Keratinocyte (primary cell): ENCODE results near the gene ACTA2. TPM values are rescaled to one million over a fixed set of nuclear protein-coding genes. Genes with fewer than 3 reads are reported as not detected.

Experiments
- DNase-seq: peaks from one replicate; pipeline ENCODE4 v3.0.0-alpha.2; 2011; ENCODE audit warnings: low read depth, missing footprints, low spot score
- FAIRE-seq: peaks from 2 replicates; lab custom pipeline; 2011; peaks lifted over from hg19 to GRCh38; lab: Jason Lieb, UNC
- H2AFZ ChIP-seq: 2 replicates; pipeline ENCODE4 v1.6.0; 2012; ENCODE audit warnings: low read length, control low read depth, inconsistent platforms; ENCODE audit not compliant: control insufficient read depth
- H3K27ac ChIP-seq: 2 replicates; pipeline ENCODE4 v1.5.1; 2011; ENCODE audit warnings: low read length; ENCODE audit not compliant: control insufficient read depth, insufficient read depth
- H3K27me3 ChIP-seq: 3 replicates; pipeline ENCODE4 v1.6.0; 2011; ENCODE audit warnings: low read length; ENCODE audit not compliant: control insufficient read depth, insufficient read depth; ENCODE audit errors: extremely low read depth
- H3K36me3 ChIP-seq, 2 experiments: 2 replicates in 1 of 2; 3 replicates in 1 of 2; pipeline ENCODE4 v1.5.1; 2011; ENCODE audit warnings: low read length in 2 of 2, mild to moderate bottlenecking in 1 of 2; ENCODE audit not compliant: control insufficient read depth in 2 of 2, insufficient read depth in 2 of 2; ENCODE audit errors: extremely low read depth in 1 of 2
- H3K4me1 ChIP-seq: 3 replicates; pipeline ENCODE4 v1.5.1; 2011; ENCODE audit warnings: low read length; ENCODE audit not compliant: control insufficient read depth, insufficient read depth; ENCODE audit errors: extremely low read depth
- H3K4me2 ChIP-seq: 3 replicates; pipeline ENCODE4 v1.6.0; 2011; ENCODE audit warnings: low read depth, low read length; ENCODE audit not compliant: control insufficient read depth, insufficient read depth; ENCODE audit errors: extremely low read depth
- H3K4me3 ChIP-seq, 3 experiments: fragments of 200-600 bp in 1 of 3; sonication (generic) in 1 of 3; 2 replicates in 2 of 3; 3 replicates in 1 of 3; pipeline ENCODE4 v1.5.1; 2011 to 2016; ENCODE audit warnings: low read length in 3 of 3, mild to moderate bottlenecking in 3 of 3, control low read depth in 2 of 3, inconsistent platforms in 1 of 3, low read depth in 1 of 3, mixed read lengths in 1 of 3, mixed run types in 1 of 3, moderate library complexity in 1 of 3; ENCODE audit not compliant: control insufficient read depth in 2 of 3, insufficient read depth in 2 of 3; ENCODE audit errors: extremely low read depth in 1 of 3
- H3K79me2 ChIP-seq: 2 replicates; pipeline ENCODE4 v1.6.0; 2012; ENCODE audit warnings: low read length; ENCODE audit not compliant: control insufficient read depth, insufficient read depth
- H3K9ac ChIP-seq: 3 replicates; pipeline ENCODE4 v1.6.0; 2011; ENCODE audit warnings: low read length; ENCODE audit not compliant: control insufficient read depth, insufficient read depth; ENCODE audit errors: extremely low read depth
- H3K9me1 ChIP-seq: 3 replicates; pipeline ENCODE4 v1.6.0; 2011; ENCODE audit warnings: low read length; ENCODE audit not compliant: control insufficient read depth, insufficient read depth; ENCODE audit errors: extremely low read depth
- H3K9me3 ChIP-seq: 2 replicates; pipeline ENCODE4 v1.5.1; 2012; ENCODE audit warnings: low read depth, low read length; ENCODE audit not compliant: control insufficient read depth
- H4K20me1 ChIP-seq: 3 replicates; pipeline ENCODE4 v1.6.0; 2011; ENCODE audit warnings: low read length; ENCODE audit not compliant: control insufficient read depth, insufficient read depth; ENCODE audit errors: extremely low read depth
- CTCF ChIP-seq, 3 experiments: IDR thresholded peaks in 1 of 3; conservative IDR thresholded peaks in 1 of 3; optimal IDR thresholded peaks in 1 of 3; 2 replicates in 2 of 3; 3 replicates in 1 of 3; pipeline versions ENCODE3 to v1.5.1; 2011; ENCODE audit warnings: low read length in 3 of 3, mild to moderate bottlenecking in 3 of 3, moderate library complexity in 2 of 3, control low read depth in 1 of 3, inconsistent platforms in 1 of 3; ENCODE audit not compliant: insufficient read depth in 2 of 3; ENCODE audit errors: extremely low read depth in 1 of 3
- EZH2 ChIP-seq: IDR thresholded peaks from one replicate; pipeline ENCODE4 v1.6.1; 2012; ENCODE audit warnings: inconsistent platforms, mild to moderate bottlenecking, low read length, moderate library complexity
- dilution Hi-C: fragments of 300-500 bp; cut with MboI; formaldehyde crosslinking; loops from one replicate; pipeline ENCODE4 v1.7.0; 2020; ENCODE audit warnings: low sequenced_read_pairs; ENCODE audit not compliant: extremely low pct_ligation_motif_present
- polyA plus RNA-seq, 5 experiments: library from polyadenylated mRNA; depleted of rRNA in 3 of 5; stranded (reverse) in 3 of 5; stranded (forward) in 1 of 5; unstranded in 1 of 5; fragments of >200 nt; gene quantifications; 1 replicate in 1 of 5; 2 replicates in 3 of 5; 3 replicates in 1 of 5; pipeline versions ENCODE4 v1.2.1 to v1.2.3, GENCODE V29; 2011 to 2012; ENCODE audit warnings: missing spikeins in 2 of 5, low read depth in 1 of 5, low replicate concordance in 1 of 5

ACTA2 gene
- polyA plus RNA-seq, 1 donor (not counting 4 experiments of a cell fraction or from before 2014, with no cell fraction given): 3.7 TPM

- dilution Hi-C loops: no loop called here
- Histone ChIP-seq H3K9me1 (no peaks in the 10 kb centered on the region), H2AFZ (peak overlapping the region; percentile 42), H3K36me3 (no peaks in the 10 kb centered on the region), H3K4me1 (peaks cover 37% of the 10 kb centered on the region), H3K27me3 (no peaks in the 10 kb centered on the region), H3K79me2 (peaks cover 44% of the 10 kb centered on the region), H3K4me2 (peak overlapping the region; percentile 98), H3K9ac (peak overlapping the region; percentile 96), H4K20me1 (no peaks in the 10 kb centered on the region), H3K9me3 (no peaks in the 10 kb centered on the region), H3K4me3 (peak overlapping the region; percentile 64 to 96 (median 89)), H3K27ac (peak overlapping the region; percentile 98)
- DNase-seq: no peak
- FAIRE-seq: peak; percentile 90
- TF ChIP-seq CTCF (optimal IDR thresholded peaks at IDR 0.05 in 1 of 3, IDR thresholded peaks at IDR 0.05 in 1 of 3, conservative IDR thresholded peaks at IDR 0.05 in 1 of 3; ENCODE audit: extremely low read depth in 1 of 3, insufficient read depth in 2 of 3, low read length in 3 of 3) (no peak), EZH2 (no peak)
These were observed 39.3 kb upstream of the ACTA2 start for GRCh38 chr10:88991899-88992320.

- H3K36me3 ChIP-seq: no peaks in the 10 kb centered on the region
- peaks cover 39% of the 10 kb centered on the region for H3K79me2 ChIP-seq
- H3K4me2 ChIP-seq: peak overlapping the region; percentile 98
- no peaks in the 10 kb centered on the region for H3K9me3 ChIP-seq
- no peaks in the 10 kb centered on the region for H3K27me3 ChIP-seq
- peak overlapping the region; percentile 96 for H3K9ac ChIP-seq
- dilution Hi-C loops: no loop called here
- H4K20me1 ChIP-seq: no peaks in the 10 kb centered on the region
- no peak for TF ChIP-seq CTCF (optimal IDR thresholded peaks at IDR 0.05 in 1 of 3, IDR thresholded peaks at IDR 0.05 in 1 of 3, conservative IDR thresholded peaks at IDR 0.05 in 1 of 3; ENCODE audit: extremely low read depth in 1 of 3, insufficient read depth in 2 of 3, low read length in 3 of 3)
- no peak for TF ChIP-seq EZH2
- H3K27ac ChIP-seq: peak overlapping the region; percentile 98
- H3K4me1 ChIP-seq: peaks cover 37% of the 10 kb centered on the region
- H3K9me1 ChIP-seq: no peaks in the 10 kb centered on the region
- DNase-seq (no peak), FAIRE-seq (no peak)
- peak overlapping the region; percentile 86 for H2AFZ ChIP-seq
- peak overlapping the region; percentile 64 to 96 (median 89) for H3K4me3 ChIP-seq
These were observed 38.8 kb upstream of the ACTA2 start for GRCh38 chr10:88991161-88991898.
